Fibroblast of skin of right biceps (primary cell): Measurements from ENCODE around the gene COMMD8.

ENCODE experiments used
- DNase-seq: peaks from one replicate; pipeline ENCODE4 v3.0.0-alpha.2; 2013

The COMMD8 gene

DNA sequence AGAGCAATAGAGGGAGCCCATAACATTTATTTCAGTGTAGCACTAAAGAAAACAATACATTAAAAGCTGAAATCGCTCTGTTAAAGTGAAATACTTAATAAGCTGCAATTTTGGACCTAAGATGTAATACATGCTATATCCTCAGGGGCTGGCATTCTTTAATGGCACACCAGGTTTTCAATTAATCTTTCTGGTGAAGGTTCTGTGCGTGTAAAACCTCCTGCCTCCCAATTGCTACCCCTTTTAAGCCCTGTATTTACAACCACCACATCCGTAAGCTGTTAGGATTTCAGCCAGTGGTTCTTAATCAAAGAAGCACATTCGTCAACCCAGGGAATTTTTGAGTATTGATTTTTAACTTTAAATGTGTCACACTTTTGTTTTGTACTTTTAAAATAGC, 7.6 kb upstream of the COMMD8 start:
- DNase-seq, result no peak

DNA sequence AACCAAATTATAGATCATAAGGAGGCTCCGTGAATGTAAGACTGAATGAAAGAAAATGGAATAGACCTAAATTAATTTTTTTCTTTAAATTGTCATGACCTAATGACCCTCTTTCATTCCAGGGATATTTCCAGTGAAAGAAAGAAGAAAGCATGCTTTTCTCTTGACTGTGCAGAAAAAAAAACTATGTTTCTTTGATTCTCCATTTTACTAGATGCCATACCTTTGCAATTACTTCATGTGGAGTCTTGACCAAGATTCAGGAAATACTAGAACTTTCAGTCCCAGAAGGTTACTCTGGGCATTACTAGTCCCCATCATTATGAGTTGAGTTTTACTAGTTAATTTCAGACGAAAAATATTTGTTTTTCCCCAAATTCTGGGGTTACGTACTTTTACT, 6.4 kb upstream of the COMMD8 start:
- DNase-seq, result peak; percentile 67

DNA sequence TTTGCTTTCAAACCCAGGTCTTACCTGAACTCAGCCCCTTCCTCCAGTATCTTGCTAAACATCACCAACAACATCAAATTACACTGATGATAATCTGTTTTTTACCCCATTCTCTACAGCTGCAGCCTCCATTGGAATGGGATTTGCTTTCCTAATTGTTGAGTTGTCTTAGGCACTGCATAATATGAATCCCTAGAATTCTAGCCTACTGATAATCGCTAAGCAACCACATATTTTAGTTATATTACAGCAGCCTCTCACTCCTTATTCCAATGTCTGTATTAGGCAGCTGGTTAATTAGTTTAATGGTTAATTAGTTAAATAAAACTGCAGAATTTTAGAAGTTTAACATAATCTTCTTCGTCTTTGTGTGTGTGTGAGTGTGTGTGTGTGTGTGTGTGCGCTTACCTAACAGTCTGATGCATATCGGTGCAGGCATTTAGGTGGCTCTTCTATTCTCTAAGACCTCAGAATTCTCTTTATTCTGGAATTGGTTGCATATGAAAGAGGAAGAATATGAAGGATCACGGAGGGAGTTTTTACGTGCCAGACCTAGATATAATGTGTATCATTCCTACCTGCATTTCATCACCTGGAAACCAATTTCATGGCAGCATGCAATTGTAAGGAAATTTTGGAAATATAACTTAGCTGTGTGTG, 5.3 kb upstream of the COMMD8 start:
- DNase-seq, result peak; percentile 38

DNA sequence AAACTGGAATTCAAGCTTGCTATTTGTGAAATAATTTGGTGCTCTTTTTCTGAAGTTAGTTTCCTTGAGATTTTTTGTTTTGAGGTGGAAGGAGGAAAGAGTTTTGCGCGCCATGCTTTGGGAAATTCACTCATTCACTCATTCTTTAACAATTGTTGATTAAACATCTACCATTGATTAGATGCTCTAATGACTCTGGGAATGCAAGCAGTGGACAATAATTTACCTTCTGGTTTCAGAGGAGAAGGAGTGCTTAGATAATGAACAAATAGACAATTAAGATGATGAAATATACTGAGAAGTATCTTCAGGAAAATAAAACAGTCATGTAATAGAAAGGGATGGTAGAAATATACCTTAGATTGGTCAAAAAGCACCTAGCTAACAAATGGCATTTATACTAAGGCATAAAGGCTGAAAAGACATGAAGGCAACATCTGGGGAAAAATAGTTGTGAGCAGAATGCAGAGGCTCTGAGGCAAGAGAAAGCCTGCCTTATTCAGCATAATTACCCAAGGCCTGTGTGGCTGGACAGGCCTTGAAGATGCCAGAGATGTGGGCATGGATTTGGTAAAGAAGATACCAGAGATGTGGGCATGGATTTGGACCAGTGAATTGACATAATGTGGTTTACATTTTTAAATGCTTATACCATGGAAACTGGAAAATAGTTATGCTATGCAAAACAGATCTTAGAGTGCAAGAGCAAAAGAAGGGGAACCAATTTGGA, 2.7 kb upstream of the COMMD8 start:
- DNase-seq, result no peak

DNA sequence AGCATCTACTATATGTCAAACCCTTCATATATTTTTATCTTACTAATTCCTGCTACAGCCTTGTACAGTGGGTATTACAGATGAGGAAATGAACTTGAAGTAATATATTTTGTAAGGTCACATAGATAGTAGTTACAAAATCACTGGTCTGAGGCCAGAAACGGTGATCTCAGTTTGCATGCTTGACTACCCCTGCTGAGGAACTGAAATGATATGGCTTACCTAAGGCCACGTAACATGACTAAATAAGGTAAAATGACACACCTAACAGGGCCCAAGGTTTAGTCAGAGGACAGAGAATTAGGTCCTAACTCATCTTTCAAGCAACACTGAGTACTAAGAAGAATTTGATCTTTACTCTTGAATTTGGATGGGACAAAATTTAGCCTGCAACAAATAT, 1.5 kb upstream of the COMMD8 start:
- no peak for DNase-seq

DNA sequence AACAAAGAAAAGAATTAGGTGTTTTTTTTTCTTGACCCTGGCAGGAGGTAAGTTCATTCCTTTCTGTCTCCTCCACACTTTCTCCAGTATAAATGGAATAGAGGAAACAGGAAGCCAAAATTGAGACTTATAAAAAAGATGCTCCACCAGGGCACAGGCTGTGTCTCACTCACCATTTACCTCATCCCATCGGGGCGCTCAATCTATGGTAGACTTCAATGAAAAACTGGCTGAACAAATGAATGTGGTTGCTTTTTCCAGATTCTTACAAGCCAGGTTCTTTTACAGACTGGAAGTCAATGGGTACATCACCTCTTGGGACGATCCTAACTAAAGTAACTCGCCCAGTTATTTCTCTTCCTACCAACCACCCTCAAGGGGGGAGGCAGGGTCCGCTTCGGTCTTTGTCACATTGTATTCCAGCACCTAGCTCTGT, 685 bp downstream of the COMMD8 start:
- no peak for DNase-seq

DNA sequence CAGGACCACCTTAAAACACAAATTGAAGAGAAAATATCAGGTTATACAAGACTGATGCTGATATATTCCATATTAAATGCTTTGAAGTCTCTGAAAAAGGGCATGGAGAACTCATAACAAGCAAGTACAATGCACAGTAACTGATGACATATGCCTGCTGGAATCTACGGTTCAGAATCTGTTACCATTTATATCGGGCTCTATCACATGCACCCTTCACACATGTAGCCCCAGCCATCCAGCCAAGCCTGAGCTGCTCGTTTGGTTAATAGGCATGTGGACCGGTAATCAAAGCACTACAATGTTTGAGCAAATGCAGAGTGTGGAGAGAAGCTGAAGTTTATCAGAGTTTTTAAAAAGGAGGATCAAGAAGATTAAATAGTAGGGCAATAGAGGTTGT, 11.8 kb downstream of the COMMD8 start:
- peak; percentile 66 for DNase-seq

DNA sequence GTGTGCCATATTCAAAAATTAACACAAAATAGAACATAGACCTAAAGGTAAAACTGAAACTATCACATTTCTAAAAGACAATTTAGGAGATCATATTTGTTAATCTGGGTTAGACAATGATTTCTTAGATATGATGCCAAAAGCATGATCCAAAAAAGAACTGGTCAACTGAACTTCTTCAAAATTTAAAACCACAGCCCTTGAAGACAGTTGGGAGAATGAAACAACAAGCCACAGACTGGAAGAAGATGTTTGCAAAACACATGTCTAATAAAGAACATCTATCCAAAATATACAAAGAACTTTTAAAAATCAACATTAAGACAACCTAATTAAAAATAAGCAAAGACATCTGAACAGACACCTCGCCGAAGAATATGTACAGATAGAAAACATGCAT, 19.5 kb downstream of the COMMD8 start:
- DNase-seq, result no peak

DNA sequence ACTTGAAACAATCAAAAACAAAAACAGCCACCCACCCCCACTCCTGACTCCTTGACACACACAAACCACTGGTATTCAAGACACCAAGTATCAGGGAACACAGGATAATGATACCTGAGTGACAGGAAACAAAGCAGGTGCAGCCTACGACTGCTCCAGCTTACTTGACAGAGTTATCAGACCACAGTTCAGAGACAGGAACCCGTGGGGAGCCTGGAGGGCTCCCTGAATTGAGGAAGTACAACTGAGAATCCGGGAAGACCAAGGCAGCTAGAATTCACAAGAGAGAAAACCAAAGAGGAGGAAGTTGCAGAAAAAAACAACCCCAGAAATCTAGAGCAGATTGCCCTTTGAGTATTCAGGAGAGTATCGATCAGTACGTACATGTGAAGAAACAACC, 20.5 kb downstream of the COMMD8 start:
- no peak for DNase-seq

DNA sequence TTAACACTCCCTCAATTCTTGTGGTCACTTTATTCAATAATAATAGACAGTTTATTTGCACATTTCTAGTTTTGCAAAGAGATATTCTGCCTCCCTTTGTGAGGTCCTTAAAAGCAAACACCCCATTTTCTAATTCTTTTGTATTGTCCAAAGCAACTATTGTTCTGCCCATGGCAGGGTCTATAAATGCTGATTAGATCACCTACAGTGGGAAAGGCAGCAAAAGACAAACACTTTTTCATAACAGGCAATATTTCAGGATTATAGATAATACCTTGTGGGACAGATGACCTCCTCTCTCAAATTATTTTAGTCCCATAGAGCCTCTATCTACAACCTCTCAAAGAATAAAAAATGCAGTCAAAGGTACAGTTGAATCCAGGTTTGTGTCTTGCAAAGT, 28.6 kb downstream of the COMMD8 start:
- no peak for DNase-seq

DNA sequence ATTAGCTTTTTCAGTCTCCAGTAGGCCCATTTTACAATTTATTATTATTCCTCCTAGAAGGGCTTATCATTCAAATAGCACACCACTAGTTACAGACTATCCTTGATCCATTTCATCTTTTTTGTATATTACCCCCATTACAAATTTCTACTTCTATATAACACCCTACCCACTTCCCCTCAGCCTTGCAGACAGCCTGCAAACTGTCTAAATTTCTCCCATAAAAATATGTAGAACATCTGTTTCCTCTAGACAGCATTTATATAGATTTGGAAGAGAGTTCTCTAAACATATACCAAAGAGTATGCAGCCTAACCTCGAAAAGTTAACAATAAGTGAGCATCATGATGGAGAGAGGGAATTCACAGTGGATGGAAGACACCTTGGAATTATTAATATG, 30.8 kb downstream of the COMMD8 start:
- no peak for DNase-seq

DNA sequence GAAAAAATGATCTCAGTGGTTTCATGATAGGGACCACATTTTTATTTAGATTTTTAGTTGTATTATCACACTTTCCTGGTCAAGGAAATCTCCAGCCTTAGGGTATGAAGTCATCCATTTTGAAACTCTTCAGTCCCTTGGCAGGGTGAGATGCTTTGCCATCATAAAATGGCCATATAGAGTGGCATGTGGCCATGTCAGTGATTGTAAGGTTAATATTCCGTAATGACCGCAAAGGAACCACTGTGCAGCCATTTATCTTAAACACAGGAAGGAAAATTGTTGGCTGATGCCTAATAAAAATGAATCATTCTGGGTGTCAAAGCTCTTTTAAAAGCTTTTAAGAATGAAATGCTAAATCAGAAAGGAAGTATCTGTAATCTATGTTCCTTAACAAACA, 35.6 kb downstream of the COMMD8 start:
- no peak for DNase-seq

DNA sequence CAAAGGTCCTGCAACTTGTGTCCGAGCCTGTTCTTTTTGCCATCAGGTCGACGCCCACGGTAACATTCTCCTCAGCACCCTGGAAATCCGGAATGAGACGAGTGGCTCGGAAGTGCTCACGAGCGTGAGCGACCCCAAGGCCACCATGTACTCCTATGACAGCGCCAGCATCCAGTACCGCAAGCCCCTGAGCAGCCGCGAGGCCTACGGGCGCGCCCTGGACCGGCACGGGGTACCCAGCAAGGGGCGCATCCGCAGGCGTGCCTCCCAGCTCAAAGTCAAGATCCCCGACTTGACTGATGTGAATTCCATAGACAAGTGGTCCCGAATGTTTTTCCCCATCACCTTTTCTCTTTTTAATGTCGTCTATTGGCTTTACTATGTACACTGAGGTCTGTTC, 37.9 kb downstream of the COMMD8 start:
- no peak for DNase-seq

DNA sequence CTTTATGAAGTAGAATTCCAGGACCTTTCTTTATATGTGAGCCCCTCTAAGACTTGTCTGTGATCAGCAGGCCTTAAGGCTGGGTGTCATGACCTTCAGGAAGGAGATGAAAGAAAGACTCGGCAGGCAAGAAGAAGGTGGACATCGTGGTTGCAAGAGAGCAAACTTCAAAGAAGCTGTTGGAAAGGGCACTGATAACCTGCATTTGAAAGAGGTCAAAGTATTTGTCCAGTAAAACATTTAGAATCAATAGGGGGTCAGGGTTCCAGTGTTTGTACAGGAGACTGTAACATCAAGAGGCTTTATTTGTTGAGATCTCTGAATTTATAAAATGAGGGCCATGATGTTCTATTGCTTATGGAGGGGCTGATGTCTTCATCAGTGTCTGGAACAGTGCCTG, 44.2 kb downstream of the COMMD8 start:
- no peak for DNase-seq

DNA sequence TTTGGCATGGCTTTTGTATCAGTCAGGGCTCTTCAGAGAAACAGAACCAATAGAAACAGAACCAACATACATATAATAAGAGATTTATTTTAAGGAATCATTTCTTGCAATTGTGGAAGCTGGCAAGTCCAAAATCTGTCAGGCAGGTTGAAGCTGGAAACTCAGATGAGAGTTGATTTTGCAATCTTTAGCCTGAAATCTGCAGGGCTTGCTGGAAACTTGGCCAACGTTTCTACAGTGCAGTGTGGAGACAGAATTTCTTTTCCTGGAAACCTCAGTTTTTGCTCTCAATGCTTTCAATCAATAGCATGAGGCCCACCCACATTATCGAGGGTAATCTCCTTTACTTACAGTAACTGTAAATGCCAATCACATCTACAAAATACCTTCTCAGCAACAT, 45.4 kb downstream of the COMMD8 start:
- no peak for DNase-seq

DNA sequence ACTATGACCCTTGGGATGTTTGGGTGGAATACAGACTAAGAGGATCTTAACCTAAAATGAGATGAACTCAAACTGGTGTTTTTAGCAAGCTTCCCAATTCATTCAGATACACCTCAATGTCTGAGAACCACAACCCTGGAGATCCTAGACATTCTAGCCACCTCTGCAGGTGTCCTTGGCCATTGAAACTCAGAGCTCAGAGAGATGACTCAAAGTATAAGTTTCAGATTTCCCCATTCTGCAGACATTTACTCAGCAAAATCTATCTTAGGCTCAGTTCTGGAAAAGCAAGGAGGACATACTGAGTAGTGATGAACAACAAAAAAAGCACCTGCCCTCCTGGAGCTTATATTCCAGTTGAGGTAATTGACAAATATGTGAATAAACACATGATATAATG, 47.8 kb downstream of the COMMD8 start:
- DNase-seq, result no peak

DNA sequence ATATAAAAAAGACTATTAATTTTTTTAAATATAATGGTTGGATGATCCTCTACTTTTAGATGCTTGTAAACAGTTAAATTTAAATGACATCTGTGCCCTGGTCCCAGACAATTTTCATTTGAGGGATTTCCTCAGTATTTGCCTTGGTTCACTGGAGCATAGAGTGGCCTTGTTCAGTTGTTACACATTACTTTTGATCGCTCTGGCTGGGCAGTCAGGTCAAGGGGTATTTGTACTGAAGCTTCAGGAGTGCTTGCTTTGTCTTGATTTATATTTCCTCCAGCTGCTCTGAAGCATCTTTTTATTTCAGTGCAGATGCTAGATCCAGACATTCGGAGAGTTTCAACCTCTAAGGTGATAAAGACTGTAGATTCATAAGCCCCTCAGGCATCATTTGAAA, 50.0 kb downstream of the COMMD8 start:
- DNase-seq, result no peak

DNA sequence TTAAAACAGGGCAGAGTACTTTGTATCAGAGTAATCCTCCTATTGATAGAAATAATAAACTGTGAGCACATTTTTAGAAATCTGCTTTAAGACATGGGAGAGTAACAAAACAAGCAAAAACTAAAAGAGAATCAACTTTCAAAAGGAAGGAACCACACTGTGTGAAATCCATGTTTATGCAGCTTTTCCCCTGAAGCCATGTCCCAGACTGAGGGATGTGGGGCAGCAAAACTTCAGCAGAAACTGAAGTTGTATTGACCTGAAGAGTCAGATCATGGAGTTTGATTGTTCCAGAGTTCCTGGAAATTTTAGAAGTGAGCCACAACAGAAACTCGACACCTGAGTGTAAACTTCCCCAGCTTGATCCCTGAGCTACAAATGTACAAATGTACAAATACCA, 53.2 kb downstream of the COMMD8 start:
- DNase-seq, result no peak

DNA sequence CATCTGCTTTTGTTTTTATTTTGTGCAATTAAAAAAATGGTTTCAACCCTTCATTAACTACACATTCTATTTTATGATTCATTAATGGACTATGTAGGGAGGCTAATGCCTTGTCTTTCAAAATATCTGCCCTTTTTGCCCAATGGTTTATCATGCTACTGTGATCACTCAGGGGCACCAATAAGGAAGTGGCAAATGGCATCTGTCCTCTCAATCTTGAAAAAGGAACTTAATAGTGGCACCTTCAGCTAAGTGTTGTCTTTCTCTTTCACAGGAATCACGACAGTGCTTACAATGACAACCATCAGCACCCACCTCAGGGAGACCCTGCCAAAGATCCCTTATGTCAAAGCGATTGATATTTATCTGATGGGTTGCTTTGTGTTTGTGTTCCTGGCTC, 57.1 kb downstream of the COMMD8 start:
- no peak for DNase-seq
